ENCODE measurements around the gene HAAO. TPM values are rescaled to one million over a fixed set of nuclear protein-coding genes. Genes with fewer than 3 reads are reported as not detected.

HAAO gene
- total RNA-seq, 2 experiments from 2014 or later: not detected

DNA sequence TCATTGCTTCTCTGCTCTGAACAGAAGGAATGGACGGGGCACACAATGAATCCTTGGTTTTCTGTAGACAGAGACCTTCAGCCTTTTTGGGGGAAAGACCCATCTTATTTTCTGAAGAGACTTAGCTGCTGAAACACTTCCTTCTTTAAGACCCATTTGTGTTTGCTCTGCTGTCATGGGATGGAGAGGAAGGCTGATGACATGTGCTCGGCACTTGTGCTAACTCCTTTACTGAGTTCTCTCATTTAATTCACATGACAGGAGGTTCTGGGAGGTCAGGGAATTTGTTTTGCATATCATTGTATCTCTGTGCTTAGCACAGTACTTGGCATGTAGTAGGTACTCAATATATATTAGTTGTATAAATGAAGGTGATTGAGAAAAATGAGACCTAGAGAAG is 67.5 kb downstream of the HAAO start:
- H3K27me3 Mint-ChIP-seq: no peaks in the 10 kb centered on the region
- no peak overlapping the region for H3K4me3 ChIP-seq (ENCODE audit: low read length)
- ATAC-seq (ENCODE audit: poor library complexity): no peak
- intact Hi-C loops (cut with DNase I, micrococcal nuclease): no loop called here
- no peak overlapping the region for H3K27ac ChIP-seq (ENCODE audit: low read depth in 1 of 2, low read length in 2 of 2)
- ChIA-PET CTCF (interaction anchor here (1.4 kb wide), 1 partner anchor 22 kb away, joined by 3 read pairs; no protein-coding TSS in a partner anchor), POLR2A (no interaction called here)
- H3K4me1 Mint-ChIP-seq (ENCODE audit: low read depth): no peaks in the 10 kb centered on the region
- TF ChIP-seq CTCF (IDR thresholded peaks at IDR 0.05): no peak
- H3K36me3 Mint-ChIP-seq (ENCODE audit: low read depth): peaks cover 69% of the 10 kb centered on the region
- no peaks in the 10 kb centered on the region for H3K27me3 ChIP-seq (ENCODE audit: control insufficient read depth in 1 of 2, insufficient read depth in 2 of 2, low read length in 2 of 2)
- no peak for DNase-seq
- H3K9me3 ChIP-seq (ENCODE audit: control insufficient read depth in 1 of 2, insufficient read depth in 1 of 2, low read length in 2 of 2): no peaks in the 10 kb centered on the region
- no peak overlapping the region for H3K27ac Mint-ChIP-seq
- H3K9me3 Mint-ChIP-seq: peaks cover 5% of the 10 kb centered on the region
- H3K4me3 Mint-ChIP-seq: no peak overlapping the region
- peaks cover 9% of the 10 kb centered on the region for H3K36me3 ChIP-seq (ENCODE audit: insufficient read depth, low read length)
- no peaks in the 10 kb centered on the region for H3K4me1 ChIP-seq (ENCODE audit: insufficient read depth, low read length)

GRCh38 chr2:42723465-42723864 is 68.9 kb downstream of the HAAO start:
- no peak overlapping the region for H3K27ac Mint-ChIP-seq
- CTCF ChIA-PET: no interaction called here

DNA sequence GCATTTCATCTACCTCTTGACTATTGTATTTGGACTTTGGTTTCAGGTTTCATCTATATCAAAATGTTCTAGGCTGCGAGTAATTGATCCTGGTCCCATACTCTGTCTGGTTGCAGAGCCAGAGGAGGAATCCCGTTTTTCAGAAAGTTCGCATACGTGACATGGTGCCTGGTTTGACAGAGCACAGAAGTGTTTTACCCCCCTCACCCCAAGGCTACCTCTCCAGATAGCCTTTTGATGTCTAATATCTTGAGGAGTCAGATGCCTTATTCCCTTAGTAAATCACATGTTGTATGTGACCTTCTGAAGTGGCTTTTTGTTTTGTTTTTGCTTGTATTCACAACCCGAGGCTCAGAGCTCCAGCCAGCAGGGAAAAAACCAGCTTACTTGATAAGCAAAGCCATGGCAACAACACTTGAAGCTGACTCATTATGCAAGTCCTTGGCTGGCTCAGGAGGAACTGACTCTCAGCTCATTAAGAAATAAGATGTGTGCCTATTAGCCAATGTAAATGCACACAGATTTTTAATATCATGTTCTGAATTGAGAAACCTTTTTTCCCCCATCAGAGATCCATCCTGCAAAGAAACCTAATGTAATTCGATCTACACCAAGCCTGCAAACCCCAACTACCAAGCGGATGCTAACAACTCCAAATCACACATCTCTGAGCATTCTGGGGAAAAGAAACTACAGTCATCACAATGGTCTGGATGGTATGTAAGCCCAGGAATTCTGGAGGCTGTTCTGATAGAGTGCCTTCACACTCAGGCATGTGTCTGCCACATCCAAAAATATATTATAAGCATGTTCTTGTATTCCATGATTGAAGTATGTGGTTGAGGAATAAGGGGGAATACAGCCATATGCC is 69.8 kb downstream of the HAAO start:
- DNase-seq (peak in 3 of 14 experiments; percentile 42 to 60 (median 58)), ATAC-seq (ENCODE audit: poor library complexity) (no peak)
- Mint-ChIP-seq H3K27me3 (no peaks in the 10 kb centered on the region), H3K4me3 (no peak overlapping the region), H3K36me3 (ENCODE audit: low read depth) (peaks cover 50% of the 10 kb centered on the region), H3K27ac (no peak overlapping the region), H3K9me3 (no peaks in the 10 kb centered on the region), H3K4me1 (ENCODE audit: low read depth) (no peaks in the 10 kb centered on the region)
- Histone ChIP-seq H3K4me1 (ENCODE audit: insufficient read depth, low read length) (no peaks in the 10 kb centered on the region), H3K27ac (ENCODE audit: low read depth in 1 of 2, low read length in 2 of 2) (no peak overlapping the region), H3K4me3 (ENCODE audit: low read length) (no peak overlapping the region), H3K36me3 (ENCODE audit: insufficient read depth, low read length) (peaks cover 4% of the 10 kb centered on the region), H3K27me3 (ENCODE audit: control insufficient read depth in 1 of 2, insufficient read depth in 2 of 2, low read length in 2 of 2) (no peaks in the 10 kb centered on the region), H3K9me3 (ENCODE audit: control insufficient read depth in 1 of 2, insufficient read depth in 1 of 2, low read length in 2 of 2) (no peaks in the 10 kb centered on the region)
- POLR2A ChIA-PET: no interaction called here
- TF ChIP-seq CTCF (IDR thresholded peaks at IDR 0.05): no peak
- CTCF ChIA-PET: no interaction called here
- intact Hi-C loops (cut with DNase I, micrococcal nuclease): no loop called here

More at GRCh38 chr2:42723465-42723864, 68.9 kb downstream of the HAAO start:
- intact Hi-C loops (cut with DNase I, micrococcal nuclease): no loop called here
- H3K27me3 Mint-ChIP-seq: no peaks in the 10 kb centered on the region
- Histone ChIP-seq H3K4me3 (ENCODE audit: low read length) (no peak overlapping the region), H3K27me3 (ENCODE audit: control insufficient read depth in 1 of 2, insufficient read depth in 2 of 2, low read length in 2 of 2) (no peaks in the 10 kb centered on the region), H3K9me3 (ENCODE audit: control insufficient read depth in 1 of 2, insufficient read depth in 1 of 2, low read length in 2 of 2) (no peaks in the 10 kb centered on the region), H3K27ac (ENCODE audit: low read depth in 1 of 2, low read length in 2 of 2) (no peak overlapping the region), H3K36me3 (ENCODE audit: insufficient read depth, low read length) (peaks cover 4% of the 10 kb centered on the region), H3K4me1 (ENCODE audit: insufficient read depth, low read length) (no peaks in the 10 kb centered on the region)
- H3K36me3 Mint-ChIP-seq (ENCODE audit: low read depth): peaks cover 59% of the 10 kb centered on the region
- H3K9me3 Mint-ChIP-seq: no peaks in the 10 kb centered on the region
- POLR2A ChIA-PET: no interaction called here
- no peak for TF ChIP-seq CTCF (IDR thresholded peaks at IDR 0.05)
- DNase-seq (no peak), ATAC-seq (ENCODE audit: poor library complexity) (no peak)
- H3K4me3 Mint-ChIP-seq: no peak overlapping the region
- H3K4me1 Mint-ChIP-seq (ENCODE audit: low read depth): no peaks in the 10 kb centered on the region

Data from CD4-positive, alpha-beta T cell (primary cell).